ENCODE results near the gene TAF4.
A peak's percentile ranks its signal among the peaks of the same experiment; 100 is the strongest.
"Not testable (repeated sequence)": the region's sequence is repeated elsewhere in the genome, so short reads cannot be mapped to it uniquely, and the experiment has no call there.

The TAF4 gene

DNA sequence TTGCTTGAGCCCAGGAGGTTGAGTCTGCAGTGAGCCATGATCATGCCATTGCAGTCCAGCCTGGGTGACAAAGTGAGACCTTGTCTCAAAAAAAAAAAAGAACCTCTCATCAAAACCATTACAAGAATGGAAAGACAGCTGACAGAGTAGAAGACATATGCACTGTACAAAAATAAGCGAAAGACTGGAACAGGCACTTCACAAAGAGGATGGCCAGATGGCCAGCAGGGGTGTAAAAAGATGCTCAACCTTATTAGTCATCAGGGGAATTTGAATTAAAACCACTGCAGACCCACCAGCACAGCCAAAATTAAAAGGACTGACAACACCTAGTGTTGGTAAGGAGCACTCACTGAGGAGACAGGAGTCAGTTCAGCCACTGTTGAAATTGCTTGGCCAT lies 13.5 kb upstream of the TAF4 start:
- TF ChIP-seq, protein P1, sequence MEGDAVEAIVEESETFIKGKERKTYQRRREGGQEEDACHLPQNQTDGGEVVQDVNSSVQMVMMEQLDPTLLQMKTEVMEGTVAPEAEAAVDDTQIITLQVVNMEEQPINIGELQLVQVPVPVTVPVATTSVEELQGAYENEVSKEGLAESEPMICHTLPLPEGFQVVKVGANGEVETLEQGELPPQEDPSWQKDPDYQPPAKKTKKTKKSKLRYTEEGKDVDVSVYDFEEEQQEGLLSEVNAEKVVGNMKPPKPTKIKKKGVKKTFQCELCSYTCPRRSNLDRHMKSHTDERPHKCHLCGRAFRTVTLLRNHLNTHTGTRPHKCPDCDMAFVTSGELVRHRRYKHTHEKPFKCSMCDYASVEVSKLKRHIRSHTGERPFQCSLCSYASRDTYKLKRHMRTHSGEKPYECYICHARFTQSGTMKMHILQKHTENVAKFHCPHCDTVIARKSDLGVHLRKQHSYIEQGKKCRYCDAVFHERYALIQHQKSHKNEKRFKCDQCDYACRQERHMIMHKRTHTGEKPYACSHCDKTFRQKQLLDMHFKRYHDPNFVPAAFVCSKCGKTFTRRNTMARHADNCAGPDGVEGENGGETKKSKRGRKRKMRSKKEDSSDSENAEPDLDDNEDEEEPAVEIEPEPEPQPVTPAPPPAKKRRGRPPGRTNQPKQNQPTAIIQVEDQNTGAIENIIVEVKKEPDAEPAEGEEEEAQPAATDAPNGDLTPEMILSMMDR (conservative IDR thresholded peaks at IDR 0.05; ENCODE audit: control insufficient read depth, insufficient read depth, low read depth, low read length), result no peak
- no peak overlapping the region for H3K4me3 ChIP-seq (ENCODE audit: control insufficient read depth, low read depth, low read length)
- DNase-seq (ENCODE audit: low read depth), result no peak

DNA sequence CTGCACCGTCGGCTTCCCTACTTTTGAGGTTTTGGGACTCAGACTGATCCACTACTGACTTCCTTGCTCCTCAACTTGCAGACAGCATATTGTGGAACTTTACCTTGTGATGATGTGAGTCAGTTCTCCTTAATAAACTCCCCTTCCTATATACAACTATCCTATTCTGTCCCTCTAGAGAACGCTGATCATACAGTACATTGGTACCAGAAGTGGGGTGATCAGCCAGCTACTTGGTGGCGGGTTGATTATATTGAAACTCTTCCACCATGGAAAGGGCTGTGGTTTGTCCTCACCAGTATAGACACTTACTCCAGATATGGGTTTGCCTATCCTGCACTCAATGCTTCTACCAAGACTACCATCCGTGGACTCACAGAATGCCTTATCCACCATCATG lies 7.6 kb upstream of the TAF4 start:
- no peak for DNase-seq (ENCODE audit: low read depth)
- TF ChIP-seq, protein P1 (conservative IDR thresholded peaks at IDR 0.05; ENCODE audit: control insufficient read depth, insufficient read depth, low read depth, low read length), result no peak
- H3K4me3 ChIP-seq (ENCODE audit: control insufficient read depth, low read depth, low read length), result no peak overlapping the region

DNA sequence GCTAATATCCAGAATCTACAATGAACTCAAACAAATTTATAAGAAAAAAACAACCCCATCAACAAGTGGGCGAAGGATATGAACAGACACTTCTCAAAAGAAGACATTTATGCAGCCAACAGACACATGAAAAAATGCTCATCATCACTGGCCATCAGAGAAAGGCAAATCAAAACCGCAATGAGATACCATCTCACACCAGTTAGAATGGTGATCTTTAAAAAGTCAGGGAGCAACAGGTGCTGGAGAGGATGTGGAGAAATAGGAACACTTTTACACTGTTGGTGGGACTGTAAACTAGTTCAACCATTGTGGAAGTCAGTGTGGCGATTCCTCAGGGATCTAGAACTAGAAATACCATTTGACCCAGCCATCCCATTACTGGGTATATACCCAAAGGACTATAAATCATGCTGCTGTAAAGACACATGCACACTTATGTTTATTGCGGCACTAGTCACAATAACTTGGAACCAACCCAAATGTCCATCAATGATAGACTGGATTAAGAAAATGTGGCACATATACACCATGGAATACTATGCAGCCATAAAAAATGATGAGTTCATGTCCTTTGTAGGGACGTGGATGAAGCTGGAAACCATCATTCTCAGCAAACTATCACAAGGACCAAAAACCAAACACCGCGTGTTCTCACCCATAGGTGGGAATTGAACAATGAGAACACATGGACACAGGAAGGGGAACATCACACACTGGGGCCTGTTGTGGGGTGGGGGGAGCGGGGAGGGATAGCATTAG lies 6.2 kb upstream of the TAF4 start:
- not testable (repeated sequence) for H3K4me3 ChIP-seq (ENCODE audit: control insufficient read depth, low read depth, low read length)

DNA sequence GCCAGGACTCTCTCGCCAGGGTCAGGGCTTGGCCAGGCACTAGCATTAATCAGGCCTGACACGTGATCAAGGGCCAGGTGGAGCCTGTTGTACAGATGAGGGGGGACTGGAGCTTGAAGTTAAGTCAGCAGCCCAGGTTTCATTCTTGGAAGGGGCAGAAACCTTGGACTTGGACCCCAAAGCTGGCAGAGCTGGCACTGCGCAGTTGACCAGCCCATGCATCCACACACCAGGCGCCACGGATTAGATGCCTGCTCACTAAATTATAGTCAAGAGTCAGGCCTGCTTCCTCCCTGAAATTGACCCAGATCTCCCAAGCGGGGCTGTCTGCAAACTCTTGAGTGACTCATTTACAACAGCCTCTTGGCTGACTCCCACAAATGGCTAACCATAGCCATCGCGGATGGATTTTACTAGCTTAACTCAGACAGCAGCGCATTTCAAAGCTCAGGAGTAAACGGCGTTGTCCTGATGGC lies 4.1 kb upstream of the TAF4 start:
- peak; percentile 89 for DNase-seq (ENCODE audit: low read depth)
- no peak overlapping the region for H3K4me3 ChIP-seq (ENCODE audit: control insufficient read depth, low read depth, low read length)
- TF ChIP-seq, protein P1 (conservative IDR thresholded peaks at IDR 0.05; ENCODE audit: control insufficient read depth, insufficient read depth, low read depth, low read length), result no peak

More for the DNA sequence above, 6.2 kb upstream of the TAF4 start:
- not testable (repeated sequence) for DNase-seq (ENCODE audit: low read depth)

DNA sequence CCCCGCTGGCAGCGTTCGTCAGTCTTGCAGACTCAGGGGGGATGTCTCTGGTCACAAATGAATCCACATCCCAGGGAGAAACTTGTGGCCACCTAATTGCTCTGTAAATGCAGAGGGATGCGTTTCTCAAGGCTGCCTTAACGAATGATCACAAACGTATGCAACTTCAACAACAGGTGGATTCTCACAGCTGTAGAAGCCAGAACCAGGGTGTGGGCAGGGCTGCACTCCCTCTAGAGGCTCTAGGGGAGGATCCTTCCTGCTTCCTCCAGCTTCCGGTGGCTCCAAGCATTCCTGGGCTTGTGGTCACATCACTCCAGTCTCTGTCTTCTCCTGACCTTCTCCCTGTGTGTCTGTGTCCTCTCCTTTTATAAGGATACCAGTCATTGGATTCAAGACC lies 3.3 kb upstream of the TAF4 start:
- TF ChIP-seq, protein P1 (conservative IDR thresholded peaks at IDR 0.05; ENCODE audit: control insufficient read depth, insufficient read depth, low read depth, low read length), result peak; percentile 5
- peak; percentile 19 for DNase-seq (ENCODE audit: low read depth)
- H3K4me3 ChIP-seq (ENCODE audit: control insufficient read depth, low read depth, low read length), result no peak overlapping the region

DNA sequence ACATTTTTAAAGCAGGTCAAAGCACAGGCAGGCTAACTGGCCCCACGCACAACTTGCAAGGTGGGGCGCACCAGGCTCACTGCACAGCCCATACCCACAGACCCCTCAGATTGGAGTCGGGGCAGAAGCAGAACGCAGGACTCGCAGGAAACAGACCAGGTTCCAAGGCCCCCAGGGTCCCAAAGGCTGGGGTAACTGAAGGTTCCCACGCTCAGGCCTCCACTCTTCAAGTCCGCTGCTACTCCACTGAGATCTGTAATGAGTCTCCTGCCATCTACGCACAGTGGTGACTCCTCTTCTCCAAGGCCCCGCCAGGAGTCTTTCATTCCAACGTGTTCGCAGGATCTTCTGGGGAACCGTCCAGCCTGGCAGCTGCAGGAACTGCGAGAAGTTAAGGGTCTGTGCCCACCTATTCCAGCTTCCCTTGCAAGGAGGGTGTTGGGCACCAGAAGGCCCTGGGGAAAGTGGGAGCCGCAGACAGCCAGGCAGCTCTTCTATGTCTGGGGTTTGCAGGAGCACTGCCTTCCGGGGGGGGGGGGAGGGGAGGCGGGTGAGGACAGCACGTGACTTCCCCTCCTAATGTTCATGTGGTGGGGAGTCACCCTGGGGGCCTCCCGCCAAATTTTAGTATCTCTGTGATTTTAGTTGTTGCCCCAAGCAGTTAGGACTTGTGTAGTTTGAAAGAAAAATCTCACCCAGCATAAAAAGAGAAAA lies 2.0 kb upstream of the TAF4 start:
- no peak for DNase-seq (ENCODE audit: low read depth)
- no peak overlapping the region for H3K4me3 ChIP-seq (ENCODE audit: control insufficient read depth, low read depth, low read length)
- TF ChIP-seq, protein P1 (conservative IDR thresholded peaks at IDR 0.05; ENCODE audit: control insufficient read depth, insufficient read depth, low read depth, low read length), result no peak

DNA sequence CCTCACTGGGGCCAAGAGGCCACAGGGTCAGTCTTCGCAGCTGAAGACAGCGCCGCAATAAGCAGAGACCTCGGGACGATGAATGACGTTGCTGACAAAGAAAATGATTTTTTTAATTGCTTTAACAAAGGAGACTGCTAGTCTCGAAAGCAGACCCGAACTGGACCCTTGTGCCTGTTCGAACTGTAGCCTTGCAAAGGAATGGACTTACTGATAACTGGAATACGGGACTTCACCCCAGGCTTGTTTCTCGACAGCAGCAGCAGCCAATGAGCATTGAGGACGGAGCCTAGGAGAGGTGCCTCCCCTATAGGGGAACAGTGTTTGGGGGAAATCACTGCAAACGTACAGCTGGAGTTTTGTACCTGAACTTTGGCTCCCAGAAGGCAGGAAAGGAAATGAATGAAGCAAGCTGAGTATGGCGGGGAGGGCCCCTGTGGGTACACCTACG lies 1.3 kb upstream of the TAF4 start:
- TF ChIP-seq, protein P1 (conservative IDR thresholded peaks at IDR 0.05; ENCODE audit: control insufficient read depth, insufficient read depth, low read depth, low read length), result no peak
- H3K4me3 ChIP-seq (ENCODE audit: control insufficient read depth, low read depth, low read length), result peak overlapping the region; percentile 55
- DNase-seq (ENCODE audit: low read depth), result no peak

Data from fibroblast of mammary gland (primary cell).